Lung microvascular endothelial cell (primary cell): Measurements from ENCODE around the gene ELP2. TPM values are rescaled to one million over a fixed set of nuclear protein-coding genes. Genes with fewer than 3 reads are reported as not detected.

Experiments
- DNase-seq, 2 donors: peaks; one replicate each; pipeline versions ENCODE4 v3.0.0 to v3.0.0-alpha.2; 2010; ENCODE audit warnings: low read depth in 2 of 2
- total RNA-seq: library from RNA; depleted of rRNA; stranded (reverse); fragments of >200 nt; gene quantifications from 2 replicates; pipeline ENCODE4 v1.2.1, GENCODE V29; 2014

ELP2 gene
- total RNA-seq, 1 donor from 2014 or later, result 158 TPM

GRCh38 chr18:36120297-36120696 is 9.4 kb upstream of the ELP2 start:
- DNase-seq, result no peak

GRCh38 chr18:36124841-36125240 is 4.9 kb upstream of the ELP2 start:
- no peak for DNase-seq

GRCh38 chr18:36126668-36127067 is 3.0 kb upstream of the ELP2 start:
- no peak for DNase-seq

- DNase-seq, result peak in 1 of 2 donors; percentile 5
Measured at GRCh38 chr18:36127836-36128529, 1.7 kb upstream of the ELP2 start.

GRCh38 chr18:36128530-36128870 is 1.2 kb upstream of the ELP2 start:
- DNase-seq, result peak; percentile 10 to 41

- DNase-seq, result no peak
Measured at GRCh38 chr18:36128907-36129299, 796 bp upstream of the ELP2 start.

- peak in 1 of 2 donors; percentile 3 for DNase-seq
Measured at GRCh38 chr18:36130039-36130831, 536 bp downstream of the ELP2 start.

GRCh38 chr18:36130883-36131653 is 1.4 kb downstream of the ELP2 start:
- no peak for DNase-seq

GRCh38 chr18:36131692-36132483 is 2.2 kb downstream of the ELP2 start:
- DNase-seq, result no peak

- no peak for DNase-seq
Measured at GRCh38 chr18:36132756-36133155, 3.1 kb downstream of the ELP2 start.

GRCh38 chr18:36135264-36135663 is 5.6 kb downstream of the ELP2 start:
- DNase-seq, result no peak

- no peak for DNase-seq
Measured at GRCh38 chr18:36139245-36139644, 9.5 kb downstream of the ELP2 start.

GRCh38 chr18:36141576-36141975 is 11.9 kb downstream of the ELP2 start:
- no peak for DNase-seq

GRCh38 chr18:36142751-36143150 is 13.1 kb downstream of the ELP2 start:
- no peak for DNase-seq

GRCh38 chr18:36143391-36143790 is 13.7 kb downstream of the ELP2 start:
- DNase-seq, result no peak

GRCh38 chr18:36149514-36150289 is 20.0 kb downstream of the ELP2 start:
- no peak for DNase-seq

GRCh38 chr18:36152781-36153180 is 23.1 kb downstream of the ELP2 start:
- no peak for DNase-seq

- DNase-seq, result no peak
Measured at GRCh38 chr18:36153203-36153602, 23.5 kb downstream of the ELP2 start.

- DNase-seq, result no peak
Measured at GRCh38 chr18:36153771-36154170, 24.1 kb downstream of the ELP2 start.

- no peak for DNase-seq
Measured at GRCh38 chr18:36155851-36156757, 26.4 kb downstream of the ELP2 start.
